Activated T-cell treated with anti-CD3 and anti-CD28 coated beads for 24 hours (primary cell): ENCODE results near the gene OR6C2.
"Not testable (repeated sequence)": the region's sequence is repeated elsewhere in the genome, so short reads cannot be mapped to it uniquely, and the experiment has no call there.

ENCODE experiments used
- DNase-seq: peaks from one replicate; pipeline ENCODE4 v3.0.0-alpha.2; 2020; ENCODE audit warnings: low read depth

OR6C2 gene

GRCh38 chr12:55443776-55444175 lies at the start of gene OR6C2:
OR6C2 (plus strand) TSS chr12:55444076; CDS start chr12:55452214, 8,138 bp downstream.
- DNase-seq = no peak

DNA sequence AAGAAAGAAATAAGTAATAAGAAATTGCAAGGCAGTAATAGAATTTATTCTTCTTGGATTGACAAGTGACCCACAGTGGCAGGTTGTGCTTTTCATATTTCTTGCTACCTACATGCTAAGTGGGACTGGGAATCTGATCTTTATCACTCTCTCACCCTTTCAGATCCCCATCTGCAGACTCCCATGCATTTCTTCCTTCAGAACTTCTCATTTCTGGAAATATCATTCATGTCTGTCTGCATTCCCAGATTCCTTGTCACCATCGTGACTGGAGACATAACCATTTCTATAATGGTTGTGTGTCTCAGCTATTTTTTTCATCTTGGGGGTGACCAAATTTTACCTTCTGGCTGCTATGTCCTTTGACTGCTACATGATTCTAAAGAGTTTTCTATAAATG lies 47.5 kb upstream of the OR6C2 start:
- no peak for DNase-seq

GRCh38 chr12:55400229-55400628 lies 43.6 kb upstream of the OR6C2 start, which contains the start of gene OR6C65:
OR6C65 (plus strand) TSS chr12:55400529; CDS start chr12:55400529, 0 bp downstream.
- no peak for DNase-seq

DNA sequence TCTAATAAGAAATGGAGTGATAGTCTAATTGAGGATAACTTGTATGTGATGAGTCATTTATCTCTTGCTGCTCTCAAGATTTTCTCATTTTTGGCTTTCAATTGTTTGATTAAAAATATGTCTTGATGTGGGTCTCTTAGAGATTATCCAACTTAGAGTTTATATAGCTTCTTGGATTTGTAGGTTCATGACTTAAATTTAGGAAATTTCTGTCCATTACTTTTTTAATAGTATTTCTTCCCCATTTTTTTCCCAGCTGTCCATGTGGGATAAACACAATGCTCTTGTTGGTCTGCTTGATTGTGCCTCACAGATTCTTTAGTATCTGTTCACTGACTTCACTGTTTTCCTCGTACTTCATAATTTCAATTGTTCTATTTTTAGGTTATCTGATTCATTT lies 36.0 kb upstream of the OR6C2 start:
- no peak for DNase-seq

- DNase-seq = not testable (repeated sequence)
Observed at GRCh38 chr12:55409133-55409532, 34.7 kb upstream of the OR6C2 start.

GRCh38 chr12:55412138-55412537 lies 31.7 kb upstream of the OR6C2 start:
- DNase-seq = not testable (repeated sequence)

DNA sequence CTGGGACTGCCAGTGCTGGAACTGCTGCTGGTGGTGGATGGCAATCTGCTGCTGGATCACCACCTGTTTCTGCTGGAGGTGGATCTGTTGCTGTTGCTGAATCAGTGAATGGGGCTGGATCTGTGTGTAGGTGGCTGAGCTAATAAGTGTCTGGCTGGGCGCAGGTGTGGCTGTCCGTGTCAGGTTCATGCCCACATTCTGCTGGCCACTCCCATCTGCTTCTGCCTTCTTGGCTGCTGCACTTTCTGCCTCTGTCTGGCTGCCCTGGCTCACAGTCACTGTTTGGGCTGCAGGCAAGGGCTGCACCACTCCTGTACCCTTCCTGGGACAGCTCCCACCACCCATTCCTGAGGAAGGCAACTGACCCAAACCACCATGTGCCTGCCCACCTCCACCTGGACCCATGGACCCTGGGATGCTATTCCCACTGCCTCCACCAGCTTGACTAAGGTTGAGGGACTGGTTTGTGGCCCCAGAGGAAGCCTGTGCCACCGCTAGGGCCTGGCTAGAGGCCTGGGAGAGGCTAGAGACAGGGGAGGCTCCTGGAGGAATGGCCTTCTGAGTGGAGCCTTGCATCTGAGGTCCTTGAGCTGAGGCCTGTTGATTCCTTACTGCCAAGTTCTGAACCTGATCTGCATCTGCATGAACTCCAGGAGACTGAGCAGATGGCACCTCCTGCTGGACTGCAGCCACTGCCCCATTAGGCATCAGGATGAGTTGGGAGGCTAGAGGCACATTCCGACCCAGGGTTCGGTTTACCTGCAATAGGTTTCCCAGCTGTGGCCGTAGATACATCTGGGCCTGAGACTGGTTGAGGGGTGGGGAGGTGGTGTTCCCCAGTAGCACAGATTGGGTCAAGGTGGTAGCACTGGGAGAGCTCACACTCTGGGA lies 30.1 kb upstream of the OR6C2 start:
- DNase-seq = not testable (repeated sequence)

- not testable (repeated sequence) for DNase-seq
Observed at GRCh38 chr12:55414396-55414823, 29.5 kb upstream of the OR6C2 start.

GRCh38 chr12:55414889-55415288 lies 29.0 kb upstream of the OR6C2 start:
- not testable (repeated sequence) for DNase-seq

DNA sequence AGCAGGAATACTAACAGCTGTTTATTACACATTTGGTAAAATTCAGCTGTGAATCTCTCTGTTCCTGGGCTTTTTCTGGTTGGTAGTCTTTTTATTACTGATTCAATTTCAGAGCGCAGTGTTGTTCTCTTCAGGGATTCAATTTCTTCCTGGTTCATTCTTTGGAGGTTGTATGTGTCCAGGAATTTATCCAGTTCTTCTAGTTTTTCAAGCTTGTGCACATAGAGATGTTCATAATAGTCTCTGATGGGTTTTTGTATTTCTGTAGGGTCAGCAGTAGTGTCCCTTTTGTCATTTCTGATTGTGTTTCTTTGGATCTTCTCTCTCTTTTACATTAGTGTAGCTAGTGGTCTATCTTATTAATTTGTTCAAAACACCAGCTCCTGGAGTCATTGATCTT lies 26.9 kb upstream of the OR6C2 start:
- DNase-seq = no peak

DNA sequence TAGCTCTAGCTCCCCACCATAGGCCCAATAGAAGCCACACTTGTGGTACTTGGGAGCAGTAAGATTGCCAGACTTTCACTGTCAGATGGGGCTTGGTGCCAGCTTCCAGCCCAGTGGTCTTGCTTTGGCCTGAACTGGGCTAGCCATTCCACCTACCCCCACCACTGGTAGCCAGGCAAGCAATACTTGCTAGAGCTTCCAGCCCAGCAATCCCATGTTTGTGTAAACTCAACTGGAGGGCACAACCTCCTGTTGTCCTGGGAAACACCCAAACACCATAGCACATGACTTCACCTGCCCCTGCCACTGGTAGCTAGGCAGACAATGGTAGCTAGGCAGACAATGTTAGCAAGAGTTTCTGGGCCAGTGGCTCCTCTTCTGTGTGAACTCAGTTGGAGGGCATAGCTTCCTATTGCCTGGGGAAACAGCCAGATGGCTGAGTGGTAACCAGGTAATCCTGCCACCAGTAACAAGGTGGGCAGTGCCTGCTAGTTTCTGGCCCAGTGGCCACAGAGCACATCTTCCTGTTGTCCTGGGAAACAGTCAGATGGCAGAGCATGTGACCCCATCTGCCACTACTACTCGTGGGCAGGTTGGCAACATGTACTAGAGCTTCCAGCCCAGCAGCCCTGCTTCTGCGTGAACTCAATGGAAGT lies 23.4 kb upstream of the OR6C2 start:
- no peak for DNase-seq

- no peak for DNase-seq
Observed at GRCh38 chr12:55425954-55426353, 17.9 kb upstream of the OR6C2 start, which contains the start of gene OR6C76. OR6C76 (plus strand) TSS chr12:55426254; CDS start chr12:55426254, 0 bp downstream.

- no peak for DNase-seq
Observed at GRCh38 chr12:55428331-55429243, 15.3 kb upstream of the OR6C2 start.

DNA sequence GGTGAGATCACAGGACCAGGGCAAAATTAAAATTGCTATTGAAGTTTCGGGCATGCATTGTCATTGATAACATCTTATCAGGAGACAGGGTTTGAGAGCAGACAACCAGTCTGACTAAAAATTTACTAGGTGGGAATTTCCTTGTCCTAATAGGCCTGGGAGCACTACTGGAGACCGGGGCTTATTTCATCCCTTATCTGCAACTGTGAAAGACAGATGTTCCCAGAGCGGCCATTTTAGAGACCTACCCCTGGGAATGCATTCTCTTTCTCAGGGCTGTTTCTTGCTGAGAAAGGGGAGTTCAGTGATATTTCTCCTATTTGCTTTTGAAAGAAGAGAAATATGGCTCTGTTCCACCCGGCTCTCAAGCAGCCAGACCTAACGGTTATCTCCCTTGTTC lies 2.6 kb upstream of the OR6C2 start:
- DNase-seq = not testable (repeated sequence)

GRCh38 chr12:55445357-55445756 lies 1.5 kb downstream of the OR6C2 start:
- no peak for DNase-seq

GRCh38 chr12:55446326-55446725 lies 2.5 kb downstream of the OR6C2 start:
- DNase-seq = no peak

DNA sequence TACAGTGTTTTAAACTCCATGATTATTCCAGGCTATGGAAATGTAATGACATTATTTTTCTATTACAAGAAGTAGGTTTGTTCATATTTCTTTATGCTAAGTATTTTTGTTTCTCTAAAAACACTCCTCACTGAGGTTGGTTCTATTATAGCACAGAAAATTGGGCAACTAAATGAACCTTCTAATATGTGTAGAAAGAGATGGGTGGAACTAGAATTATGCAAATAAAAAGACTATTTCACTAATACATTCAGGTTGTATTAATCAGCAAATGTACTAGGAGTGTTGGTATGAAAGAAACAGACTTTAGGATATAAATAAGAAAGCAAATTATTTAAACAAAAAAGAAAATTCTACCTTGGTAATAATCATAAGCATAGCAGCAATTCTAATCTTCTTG lies 4.9 kb downstream of the OR6C2 start:
- no peak for DNase-seq

DNA sequence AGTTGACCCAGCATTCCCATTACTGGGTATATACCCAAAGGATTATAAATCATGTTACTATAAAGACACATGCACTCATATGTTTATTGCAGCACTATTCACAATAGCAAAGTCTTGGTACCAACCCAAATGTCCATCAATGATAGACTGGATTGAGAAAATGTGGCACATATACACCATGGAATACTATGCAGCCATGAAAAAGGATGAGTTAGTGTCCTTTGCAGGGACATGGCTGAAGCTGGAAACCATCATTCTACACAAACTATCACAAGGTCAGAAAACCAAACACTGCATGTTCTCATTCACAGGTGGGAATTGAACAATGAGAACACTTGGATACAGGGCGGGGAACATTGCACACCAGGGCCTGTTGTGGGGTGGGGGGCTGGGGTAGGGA lies 21.1 kb downstream of the OR6C2 start:
- DNase-seq = not testable (repeated sequence)

DNA sequence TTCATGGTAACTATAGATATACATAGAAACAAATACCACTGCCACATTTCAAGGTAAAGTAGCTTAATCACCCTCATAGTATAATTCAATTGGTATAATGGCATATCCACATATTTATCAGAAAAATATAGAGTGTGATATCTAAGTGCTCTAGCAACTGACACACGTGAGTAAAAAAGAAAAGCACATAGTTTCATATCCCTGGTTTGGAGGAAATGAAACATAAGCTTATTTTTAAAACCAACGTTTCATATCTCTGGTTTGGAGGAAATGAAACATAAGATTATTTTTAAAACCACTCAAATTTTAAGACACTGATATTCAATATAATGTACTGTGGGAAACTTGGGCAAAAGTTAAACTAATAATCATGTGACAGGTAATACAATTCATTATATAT lies 24.0 kb downstream of the OR6C2 start:
- no peak for DNase-seq

- DNase-seq = no peak
Observed at GRCh38 chr12:55469291-55469690, 25.4 kb downstream of the OR6C2 start.

- DNase-seq = no peak
Observed at GRCh38 chr12:55470088-55470829, 26.4 kb downstream of the OR6C2 start, which contains the start of gene OR6C70. OR6C70 (minus strand) TSS chr12:55470138; CDS start chr12:55470138, 0 bp downstream.
